T follicular helper cell (primary cell): ENCODE results near the gene PFKFB2.

Experiments
- DNase-seq: peaks from one replicate; pipeline ENCODE4 v3.0.0-alpha.2; 2020; ENCODE audit warnings: low read depth

The PFKFB2 gene

GRCh38 chr1:207089627-207090355 is 36.7 kb downstream of the PFKFB2 start:
- no peak for DNase-seq

DNA sequence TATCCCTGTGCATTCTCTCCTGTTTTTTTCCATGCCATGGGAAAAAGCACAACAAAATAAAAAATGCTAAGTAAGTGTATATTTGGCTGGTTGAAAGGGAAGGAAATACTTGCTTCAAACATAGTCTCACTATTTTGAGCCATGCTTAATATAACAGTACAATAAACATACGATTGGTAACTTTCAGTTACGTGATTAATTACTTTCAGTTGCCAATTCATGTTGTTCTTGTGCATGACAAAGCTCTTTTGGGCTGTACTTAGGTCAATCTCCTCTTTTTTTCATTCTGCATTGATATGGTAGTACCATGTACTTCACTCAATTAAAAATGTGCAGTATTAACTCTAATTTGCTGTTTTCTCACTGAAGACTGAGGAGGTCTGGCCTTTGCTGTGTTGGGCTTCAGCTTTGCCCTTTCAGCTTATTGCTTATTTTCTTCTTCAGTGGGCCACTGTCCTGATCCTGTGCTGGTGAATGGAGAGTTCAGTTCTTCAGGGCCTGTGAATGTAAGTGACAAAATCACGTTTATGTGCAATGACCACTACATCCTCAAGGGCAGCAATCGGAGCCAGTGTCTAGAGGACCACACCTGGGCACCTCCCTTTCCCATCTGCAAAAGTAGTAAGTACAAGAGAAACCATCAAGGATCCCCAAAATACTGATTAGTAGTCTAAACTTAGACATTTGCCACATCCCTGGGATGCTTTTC is 38.3 kb downstream of the PFKFB2 start:
- DNase-seq = no peak

- no peak for DNase-seq
Measured at GRCh38 chr1:207093944-207094343, 40.9 kb downstream of the PFKFB2 start.

DNA sequence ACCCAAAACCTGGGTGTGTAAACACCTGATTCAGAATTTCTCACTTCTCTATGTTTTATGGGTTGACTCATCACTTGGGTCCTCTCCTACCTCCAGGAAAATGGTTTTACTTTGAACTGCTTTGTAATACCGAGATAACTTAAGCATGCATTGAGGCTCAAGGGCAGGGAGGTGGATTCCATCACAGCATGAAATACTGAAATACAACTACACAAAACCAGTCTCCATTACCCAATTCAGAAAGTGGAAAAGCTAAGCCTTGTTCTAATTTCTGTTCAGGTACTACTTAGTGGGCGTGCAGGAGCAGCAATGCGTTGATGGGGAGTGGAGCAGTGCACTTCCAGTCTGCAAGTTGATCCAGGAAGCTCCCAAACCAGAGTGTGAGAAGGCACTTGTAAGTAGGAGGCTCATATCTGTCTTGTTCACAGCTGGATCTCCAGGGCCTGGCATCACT is 44.8 kb downstream of the PFKFB2 start:
- DNase-seq = no peak

- no peak for DNase-seq
Measured at GRCh38 chr1:207101720-207102119, 48.6 kb downstream of the PFKFB2 start.

- no peak for DNase-seq
Measured at GRCh38 chr1:207102146-207102545, 49.1 kb downstream of the PFKFB2 start.

DNA sequence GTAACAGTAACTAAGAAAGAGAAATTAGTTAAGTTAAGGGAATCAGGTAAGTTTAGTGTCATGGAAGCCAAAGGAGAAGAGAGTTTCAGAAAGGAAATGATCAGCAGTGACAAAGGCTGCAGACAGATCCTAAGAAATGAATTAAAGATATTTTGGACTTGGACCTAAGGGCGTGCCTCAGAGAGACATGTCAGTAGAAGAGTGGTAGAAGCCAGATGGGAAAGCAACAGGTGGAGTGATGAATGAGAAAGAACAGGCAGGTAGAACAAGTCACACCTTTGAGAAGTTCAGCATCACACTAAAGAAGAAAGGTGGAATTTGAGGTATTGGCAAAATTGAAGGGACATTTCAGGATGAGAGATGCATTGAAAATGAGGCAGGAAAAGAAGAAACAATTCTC is 49.6 kb downstream of the PFKFB2 start:
- DNase-seq = no peak

DNA sequence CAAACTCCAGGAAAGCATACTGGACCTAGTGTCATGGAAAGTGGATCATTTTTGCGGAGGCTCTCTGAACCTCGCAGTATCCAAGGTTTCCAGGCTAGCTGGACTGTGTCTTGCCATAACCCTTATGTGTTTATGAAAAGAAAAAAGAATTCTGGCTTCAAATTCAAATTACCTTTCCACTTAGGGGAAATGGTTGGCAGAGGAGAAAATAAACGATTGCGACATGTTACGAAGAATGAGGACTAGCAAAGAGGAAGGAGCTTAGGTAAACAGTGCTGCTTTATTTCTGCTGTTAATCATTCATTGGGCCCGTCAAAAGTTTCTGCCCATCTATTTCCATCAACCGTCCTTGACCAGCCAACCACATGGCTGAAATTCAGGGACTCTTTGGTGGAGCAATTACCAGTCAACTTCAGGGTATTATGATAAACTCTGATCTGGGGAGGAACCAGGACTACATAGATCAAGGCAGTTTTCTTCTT is 50.9 kb downstream of the PFKFB2 start, which contains the start of gene C4BPA:
Gene C4BPA (plus strand): TSS at position 342 of the 482 bp plus-strand sequence. CDS start 8,793 bp downstream, outside the sequence.
- DNase-seq = no peak

- DNase-seq = no peak
Measured at GRCh38 chr1:207109004-207109403, 55.9 kb downstream of the PFKFB2 start.

DNA sequence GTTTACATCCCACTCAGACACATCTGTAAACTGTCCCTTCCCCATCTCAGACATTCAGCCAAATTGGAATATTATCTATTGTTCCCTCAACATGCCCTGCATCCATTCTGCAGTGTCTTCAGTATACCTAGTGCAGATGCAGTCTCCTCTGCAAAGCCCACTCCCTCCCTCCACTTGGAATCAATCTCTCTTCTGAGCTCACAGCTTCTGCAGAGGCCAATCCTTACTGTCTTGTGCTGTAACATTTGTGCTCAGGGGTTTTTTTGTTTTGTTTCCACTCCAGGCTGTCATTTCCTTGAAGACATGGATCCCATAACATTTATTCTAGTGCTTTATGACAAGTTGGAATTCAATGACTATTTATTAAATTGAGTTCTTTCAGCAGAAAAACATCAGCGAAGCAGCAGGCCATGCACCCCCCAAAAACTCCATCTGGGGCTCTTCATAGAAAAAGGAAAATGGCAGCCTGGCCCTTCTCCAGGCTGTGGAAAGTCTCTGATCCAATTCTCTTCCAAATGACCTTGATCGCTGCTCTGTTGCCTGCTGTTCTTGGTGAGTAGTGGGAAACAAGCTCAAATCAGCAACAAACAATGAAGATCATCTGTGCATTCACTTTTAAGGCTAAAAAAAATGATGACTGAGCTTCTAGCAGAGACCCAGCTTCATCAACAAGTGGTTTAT is 59.7 kb downstream of the PFKFB2 start:
- no peak for DNase-seq

DNA sequence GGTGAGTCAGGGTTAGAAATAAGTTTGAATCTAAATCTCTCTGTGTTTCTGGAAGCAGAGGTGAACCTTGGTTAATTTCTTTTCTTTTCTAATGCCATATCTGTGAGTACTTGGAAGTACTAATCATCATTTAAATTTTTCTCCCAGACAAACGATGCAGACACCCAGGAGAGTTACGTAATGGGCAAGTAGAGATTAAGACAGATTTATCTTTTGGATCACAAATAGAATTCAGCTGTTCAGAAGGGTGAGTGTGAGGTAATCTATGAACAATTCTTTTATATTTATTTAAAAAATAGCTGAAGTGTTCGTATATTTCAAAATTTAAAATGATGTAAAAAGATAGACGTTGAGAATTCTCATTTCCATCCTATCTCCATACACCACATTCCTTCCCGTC is 62.2 kb downstream of the PFKFB2 start:
- DNase-seq = no peak

DNA sequence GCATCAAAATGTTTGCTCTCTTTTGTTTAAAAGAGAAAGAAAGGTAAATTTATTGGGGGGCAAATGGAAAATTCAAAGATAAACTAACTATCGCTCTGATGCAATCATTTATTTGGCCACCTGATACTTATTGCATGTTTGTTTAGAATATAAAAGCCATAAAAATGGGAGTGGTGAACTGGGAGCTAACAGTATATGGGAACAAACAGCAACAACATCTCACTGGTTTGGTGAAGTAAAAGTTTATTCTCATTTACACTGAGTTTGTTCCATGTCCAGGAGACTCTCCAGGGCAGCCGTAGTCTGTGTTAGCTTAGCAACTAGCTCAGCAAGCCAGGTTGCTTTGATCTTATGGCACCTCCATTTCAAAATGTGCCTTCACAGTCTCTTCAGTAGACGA is 71.3 kb downstream of the PFKFB2 start:
- DNase-seq = no peak

- DNase-seq = no peak
Measured at GRCh38 chr1:207128336-207128921, 75.4 kb downstream of the PFKFB2 start.

DNA sequence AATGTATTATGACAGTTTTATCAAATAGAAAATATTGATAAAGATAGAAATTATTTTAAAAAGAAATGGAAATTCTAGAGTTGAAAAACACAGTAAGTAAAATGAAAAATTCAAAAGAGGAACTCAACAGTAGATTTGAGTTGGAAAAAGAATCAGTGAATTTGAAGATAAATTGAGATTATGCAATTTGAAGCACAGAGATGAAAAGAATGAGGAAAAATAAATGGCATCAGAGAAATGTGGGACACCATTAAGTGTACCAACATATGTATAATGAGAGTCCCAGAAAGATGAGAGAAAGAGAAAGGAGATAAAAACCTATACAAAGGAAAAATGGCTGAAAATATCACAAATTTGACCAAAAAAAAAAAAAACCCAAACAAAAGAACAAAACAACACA is 76.0 kb downstream of the PFKFB2 start:
- no peak for DNase-seq
